GM18505 (cell line): ENCODE data around the gene KLF7.
"Not testable (repeated sequence)": the region's sequence is repeated elsewhere in the genome, so short reads cannot be mapped to it uniquely, and the experiment has no call there.

Experiments used
- ATAC-seq: cut with Tn5 transposase; IDR thresholded peaks from one replicate; pipeline ENCODE4 v1.9.1; 2021; ENCODE audit not compliant: unreplicated experiment
- POLR2A ChIP-seq: IDR thresholded peaks from 4 replicates; pipeline ENCODE4 v1.6.1; 2011; ENCODE audit warnings: borderline replicate concordance; ENCODE audit not compliant: insufficient read depth, insufficient read length; ENCODE audit errors: extremely low read depth

Gene KLF7

DNA sequence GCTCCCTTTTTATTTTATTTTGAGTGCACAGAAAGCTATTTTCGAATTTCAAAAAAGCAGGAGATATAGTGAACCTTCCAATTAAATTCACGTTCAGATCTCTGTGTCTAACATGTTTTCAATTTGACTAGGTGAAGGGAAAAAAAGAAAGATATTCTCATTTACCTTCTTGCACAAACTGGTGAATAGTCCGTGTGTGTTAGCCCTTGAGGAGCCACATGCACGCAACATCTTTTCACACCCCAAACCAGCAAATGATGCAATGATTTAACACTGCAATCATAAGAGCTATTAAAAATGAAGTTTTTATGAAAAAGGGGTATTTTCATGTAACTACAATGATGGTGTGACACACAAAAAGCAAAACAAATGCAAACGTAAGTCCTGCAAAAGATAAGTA, 116.6 kb downstream of the KLF7 start:
- TF ChIP-seq POLR2A, result no peak
- ATAC-seq, result no peak

DNA sequence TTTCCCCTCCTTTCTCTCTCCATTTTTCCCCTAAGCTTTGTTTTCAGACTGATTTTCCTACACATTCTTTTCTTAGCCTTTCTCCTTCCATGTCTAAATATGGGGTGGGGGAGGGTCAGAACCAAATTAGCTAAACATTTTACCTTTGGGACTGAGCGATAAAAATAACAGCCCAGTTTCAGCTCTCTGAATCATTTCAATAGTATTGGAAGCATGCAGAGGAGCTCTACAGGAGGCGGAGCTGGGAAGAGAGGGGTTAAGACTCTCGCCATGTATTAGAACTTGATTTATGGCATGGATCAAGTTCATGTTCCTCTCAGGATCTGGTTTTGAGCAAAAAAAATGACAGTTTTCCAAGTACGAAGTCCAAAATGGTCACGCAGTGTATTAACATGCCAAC, 117.3 kb downstream of the KLF7 start:
- TF ChIP-seq POLR2A, result no peak
- ATAC-seq, result no peak

DNA sequence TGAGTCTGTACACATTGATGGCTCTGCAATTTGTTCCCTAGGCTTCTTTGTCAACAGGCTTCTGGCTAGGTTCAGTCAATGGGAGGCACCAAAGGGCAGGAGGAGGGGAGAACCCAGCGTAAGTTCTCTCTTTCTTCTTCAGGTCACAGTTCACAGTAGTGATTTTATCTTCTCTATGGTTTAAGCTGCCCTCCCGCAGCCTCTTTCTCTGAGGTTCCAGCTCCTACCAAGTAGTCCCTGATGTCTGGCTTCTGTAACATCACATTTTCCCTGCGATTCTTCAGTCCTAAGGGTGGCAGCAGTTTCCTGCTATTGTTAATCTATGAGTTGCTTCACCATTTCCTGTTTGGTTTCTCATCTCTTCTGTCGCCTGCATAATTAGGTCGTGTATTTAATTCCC, 119.0 kb downstream of the KLF7 start:
- no peak for ATAC-seq
- TF ChIP-seq POLR2A, result no peak

DNA sequence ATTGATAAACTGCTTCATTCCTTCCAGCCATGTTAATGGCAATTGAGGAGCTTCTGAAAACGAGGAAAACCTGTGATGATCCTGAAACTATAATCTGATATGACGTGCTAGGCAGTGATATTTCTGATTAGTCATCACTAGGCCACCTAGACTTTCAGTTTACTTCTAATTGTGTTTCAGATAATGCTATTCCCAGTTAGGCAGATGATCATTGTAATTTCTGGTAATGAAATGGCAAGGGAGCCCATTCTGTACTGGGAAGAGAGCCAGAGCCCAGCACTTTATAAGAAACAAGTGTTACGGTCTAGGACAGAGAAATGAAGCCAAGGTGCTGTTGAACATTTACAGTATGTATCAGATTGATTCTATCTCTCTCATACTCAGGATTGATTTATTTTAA, 120.2 kb downstream of the KLF7 start:
- no peak for TF ChIP-seq POLR2A
- ATAC-seq, result no peak

DNA sequence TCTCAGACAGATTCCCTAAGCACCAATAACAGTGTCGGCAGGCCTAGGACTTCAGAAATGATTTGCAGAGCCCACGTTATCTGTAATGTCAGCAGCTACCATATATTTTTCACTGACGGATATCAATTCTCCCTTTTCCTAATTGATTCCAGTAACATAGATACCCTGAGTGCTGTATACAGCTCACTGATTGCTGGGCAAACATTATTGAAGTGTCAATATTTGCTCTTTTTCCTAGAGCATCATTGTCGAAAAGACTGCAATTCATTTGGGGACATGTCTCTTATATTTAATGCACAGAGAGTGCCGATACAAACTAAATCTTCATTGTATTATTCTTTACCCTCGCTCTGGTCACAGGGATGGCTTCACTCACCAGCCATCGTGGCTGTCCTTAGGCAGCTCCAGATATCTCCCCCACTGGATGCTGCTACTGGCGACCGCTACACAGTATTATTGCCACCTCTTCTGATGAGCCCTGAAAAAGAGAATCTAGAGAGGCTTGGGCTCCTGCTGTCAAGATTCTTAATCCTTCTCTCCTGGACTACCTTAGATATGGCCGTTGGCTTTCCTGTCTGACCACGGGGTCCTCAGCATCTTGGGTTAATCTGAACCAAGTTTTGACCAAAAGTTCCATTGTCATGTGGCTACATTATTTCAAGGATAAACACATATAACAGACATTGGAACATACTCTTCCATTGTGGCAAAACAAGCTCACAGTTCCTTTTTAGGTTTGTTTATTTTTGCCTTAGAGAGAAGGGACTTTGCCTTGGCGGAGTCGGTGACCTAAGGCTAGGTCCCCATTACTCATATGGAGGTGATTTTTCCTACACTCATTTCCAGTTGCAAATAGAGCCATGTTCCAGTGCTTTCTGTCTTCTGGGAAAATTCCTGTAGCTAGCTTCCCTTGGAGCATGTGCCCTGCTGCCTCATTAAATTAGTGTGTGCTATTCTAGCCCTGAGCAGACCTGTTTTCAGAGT, 121.1 kb downstream of the KLF7 start:
- TF ChIP-seq POLR2A, result no peak
- ATAC-seq, result no peak

DNA sequence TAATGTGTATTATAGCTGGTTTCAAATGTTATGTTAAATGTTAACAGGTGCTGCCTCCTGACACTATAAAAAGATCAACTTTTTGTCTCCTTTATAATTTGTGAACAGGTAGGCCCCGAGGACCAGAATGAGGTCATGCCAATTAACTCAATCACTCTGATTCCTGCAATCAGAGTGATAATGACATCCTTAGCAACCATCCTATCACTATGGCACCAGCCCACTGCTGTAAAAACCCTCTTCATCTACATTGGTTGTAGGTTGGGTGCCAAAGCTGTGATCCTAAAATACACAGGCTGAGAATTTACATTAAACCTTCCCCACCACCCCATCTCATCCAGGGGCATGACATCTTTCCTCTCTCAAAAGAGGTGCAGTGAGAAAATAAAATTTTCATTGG, 122.9 kb downstream of the KLF7 start:
- TF ChIP-seq POLR2A, result no peak
- ATAC-seq, result no peak

DNA sequence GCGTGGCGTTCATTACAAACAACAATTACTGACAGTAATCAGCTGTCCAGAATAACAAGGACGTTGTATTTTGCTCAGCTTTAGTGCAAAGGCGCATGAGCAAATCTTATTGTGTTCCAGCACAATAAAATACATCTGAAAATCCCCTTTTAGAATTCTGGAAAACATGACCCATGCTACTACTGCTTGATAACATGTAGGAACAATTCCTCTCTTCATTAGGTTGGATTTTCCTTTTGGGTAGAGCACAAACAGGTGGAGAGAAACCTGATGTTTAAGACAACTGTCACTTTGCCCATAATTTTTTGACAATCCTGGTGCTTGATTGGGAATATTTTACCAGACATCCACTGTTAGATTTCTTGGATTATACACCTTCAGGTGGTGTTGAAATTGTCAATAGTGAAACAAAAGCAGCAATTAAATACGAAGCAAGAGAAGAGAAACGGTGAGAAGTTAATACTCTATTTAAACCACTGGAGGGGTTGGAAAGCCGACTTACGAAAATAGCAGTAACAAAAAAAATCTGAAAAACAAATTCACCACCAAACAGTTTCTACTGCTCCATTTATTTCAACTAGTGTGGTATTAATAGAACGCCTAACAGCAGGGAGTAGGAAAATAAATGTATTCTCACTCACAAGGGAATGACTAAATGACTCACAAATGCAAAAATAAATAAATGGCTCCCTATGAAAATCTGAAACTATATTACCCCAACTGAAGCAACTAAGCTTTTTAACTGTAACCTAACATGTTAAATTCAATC, 123.8 kb downstream of the KLF7 start:
- no peak for TF ChIP-seq POLR2A

DNA sequence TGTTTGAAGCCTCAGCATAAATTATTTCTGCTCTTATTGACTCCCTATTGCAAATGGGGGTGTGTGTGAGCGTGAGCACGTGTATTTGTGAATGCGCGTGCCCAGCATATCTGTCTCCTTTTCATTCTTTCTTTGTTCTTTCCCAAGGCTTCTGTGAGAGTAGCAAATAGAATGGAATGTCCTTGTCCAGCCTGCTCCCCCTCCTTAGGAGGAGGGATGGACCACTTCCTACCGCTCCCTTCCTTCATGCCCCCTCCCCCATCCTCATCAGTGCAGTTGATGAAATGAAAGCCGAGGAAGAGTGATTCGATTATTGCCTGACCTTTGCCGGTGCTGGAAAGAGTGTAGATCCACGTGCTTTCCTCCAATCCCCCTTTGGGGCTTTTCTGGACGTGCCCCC, 124.5 kb downstream of the KLF7 start:
- no peak for ATAC-seq
- no peak for TF ChIP-seq POLR2A

More for the DNA sequence above, 123.8 kb downstream of the KLF7 start:
- ATAC-seq, result no peak

DNA sequence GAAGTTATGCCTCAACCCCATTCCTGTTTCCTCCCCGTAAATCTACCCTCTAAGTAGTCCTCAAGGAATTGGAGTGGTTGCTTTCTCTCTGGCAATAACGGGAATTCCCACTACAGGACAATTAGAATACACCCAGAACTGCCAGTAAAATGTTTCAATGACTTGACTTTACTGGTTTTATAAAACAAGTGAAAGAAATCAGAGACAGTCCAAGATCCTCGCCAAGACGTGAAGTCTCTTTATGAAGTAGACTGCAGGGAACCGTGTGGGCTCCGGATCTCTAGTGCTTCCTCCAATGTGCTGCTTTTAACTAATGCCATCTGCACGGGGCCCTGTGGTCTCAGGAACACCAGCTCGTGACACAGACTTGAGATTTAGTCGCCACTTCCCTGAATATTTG, 125.1 kb downstream of the KLF7 start:
- ATAC-seq, result no peak
- no peak for TF ChIP-seq POLR2A

DNA sequence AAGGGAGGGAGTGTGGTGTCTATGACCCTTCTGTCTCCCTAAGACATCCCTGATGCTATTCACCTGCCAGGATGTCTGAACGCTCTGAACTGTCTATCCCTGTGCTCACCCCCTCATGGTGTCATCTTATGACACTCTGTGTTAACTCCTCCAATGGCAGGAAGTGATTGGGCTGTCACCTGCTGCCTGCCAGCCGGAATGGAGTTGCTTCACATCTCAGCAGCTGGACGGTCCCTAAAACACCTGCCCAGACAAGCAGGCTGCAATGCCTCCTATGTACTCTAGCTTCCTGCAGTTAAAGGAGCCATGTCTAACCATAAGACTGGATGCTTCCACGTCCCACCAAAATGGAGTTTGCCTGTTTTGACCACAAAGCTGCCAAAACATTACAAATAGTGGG, 126.5 kb downstream of the KLF7 start:
- no peak for TF ChIP-seq POLR2A
- ATAC-seq, result no peak

DNA sequence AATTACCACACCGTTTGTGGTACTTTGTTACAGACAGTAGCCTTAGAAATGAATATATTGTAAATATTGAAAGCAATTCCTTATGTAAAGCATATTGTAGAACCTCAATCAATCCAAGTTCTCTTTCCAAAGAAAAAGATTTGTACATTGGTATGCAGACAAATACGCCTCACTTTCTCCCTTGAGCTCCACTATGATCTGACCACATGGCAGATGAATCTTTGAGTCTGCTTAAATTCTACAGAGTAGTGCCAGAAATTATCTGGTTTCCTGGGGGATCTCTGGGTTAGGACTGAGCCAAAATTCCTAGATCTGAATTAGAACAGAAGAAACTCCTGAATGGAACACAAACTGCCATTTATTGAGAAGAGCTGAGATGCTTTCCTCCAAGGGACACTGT, 127.4 kb downstream of the KLF7 start:
- no peak for ATAC-seq
- TF ChIP-seq POLR2A, result no peak

DNA sequence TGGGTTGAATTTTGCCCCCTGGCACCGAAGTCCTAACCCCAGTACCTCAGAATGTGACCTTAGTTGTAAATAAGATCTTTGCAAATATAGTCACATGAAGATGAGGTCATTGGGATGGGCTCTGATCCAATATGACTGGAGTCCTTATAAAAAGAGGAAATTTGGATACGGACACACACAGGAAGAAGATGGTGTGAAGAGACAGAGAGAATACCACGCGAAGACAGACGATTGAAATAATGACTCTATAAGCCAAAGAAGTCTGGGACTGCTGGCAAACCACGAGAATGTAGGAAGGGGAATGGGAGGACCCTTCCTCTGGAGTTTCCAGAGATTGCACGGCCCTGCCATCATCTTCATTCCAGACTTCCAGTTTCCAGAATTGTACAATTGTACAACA, 127.9 kb downstream of the KLF7 start:
- no peak for TF ChIP-seq POLR2A
- no peak for ATAC-seq

DNA sequence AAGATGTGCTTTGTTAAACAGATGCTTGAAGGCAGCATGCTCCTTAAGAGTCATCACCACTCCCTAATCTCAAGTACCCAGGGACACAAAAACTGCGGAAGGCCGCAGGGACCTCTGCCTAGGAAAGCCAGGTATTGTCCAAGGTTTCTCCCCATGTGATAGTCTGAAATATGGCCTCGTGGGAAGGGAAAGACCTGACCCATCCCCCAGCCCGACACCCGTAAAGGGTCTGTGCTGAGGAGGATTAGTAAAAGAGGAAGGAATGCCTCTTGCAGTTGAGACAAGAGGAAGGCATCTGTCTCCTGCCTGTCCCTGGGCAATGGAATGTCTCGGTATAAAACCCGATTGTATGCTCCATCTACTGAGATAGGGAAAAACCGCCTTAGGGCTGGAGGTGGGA, 128.7 kb downstream of the KLF7 start:
- not testable (repeated sequence) for ATAC-seq

DNA sequence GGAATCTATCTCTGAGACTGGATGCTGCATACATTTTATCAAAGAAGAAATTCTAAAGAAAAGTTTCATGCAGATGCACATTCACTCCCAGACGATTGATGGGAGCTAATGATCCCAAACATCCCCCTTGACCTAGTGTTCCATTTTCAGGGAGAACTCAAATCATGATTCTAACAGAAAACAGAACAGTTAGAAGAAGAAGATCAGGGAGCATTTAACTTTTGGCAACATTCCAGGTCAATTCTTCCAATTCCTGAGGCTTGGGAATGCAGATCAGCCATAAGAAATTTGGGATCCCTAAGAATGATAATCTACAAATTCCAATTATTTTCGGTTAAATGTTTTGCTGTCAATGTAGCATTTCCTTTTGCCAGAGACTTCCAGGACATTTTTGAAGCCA, 129.9 kb downstream of the KLF7 start:
- no peak for TF ChIP-seq POLR2A
- no peak for ATAC-seq
